ENCODE results near the gene ITIH4. TPM values are rescaled to one million over a fixed set of nuclear protein-coding genes. Genes with fewer than 3 reads are reported as not detected.

ITIH4 gene
- under 0.01 and 1.8 TPM in 2 replicates for total RNA-seq

DNA sequence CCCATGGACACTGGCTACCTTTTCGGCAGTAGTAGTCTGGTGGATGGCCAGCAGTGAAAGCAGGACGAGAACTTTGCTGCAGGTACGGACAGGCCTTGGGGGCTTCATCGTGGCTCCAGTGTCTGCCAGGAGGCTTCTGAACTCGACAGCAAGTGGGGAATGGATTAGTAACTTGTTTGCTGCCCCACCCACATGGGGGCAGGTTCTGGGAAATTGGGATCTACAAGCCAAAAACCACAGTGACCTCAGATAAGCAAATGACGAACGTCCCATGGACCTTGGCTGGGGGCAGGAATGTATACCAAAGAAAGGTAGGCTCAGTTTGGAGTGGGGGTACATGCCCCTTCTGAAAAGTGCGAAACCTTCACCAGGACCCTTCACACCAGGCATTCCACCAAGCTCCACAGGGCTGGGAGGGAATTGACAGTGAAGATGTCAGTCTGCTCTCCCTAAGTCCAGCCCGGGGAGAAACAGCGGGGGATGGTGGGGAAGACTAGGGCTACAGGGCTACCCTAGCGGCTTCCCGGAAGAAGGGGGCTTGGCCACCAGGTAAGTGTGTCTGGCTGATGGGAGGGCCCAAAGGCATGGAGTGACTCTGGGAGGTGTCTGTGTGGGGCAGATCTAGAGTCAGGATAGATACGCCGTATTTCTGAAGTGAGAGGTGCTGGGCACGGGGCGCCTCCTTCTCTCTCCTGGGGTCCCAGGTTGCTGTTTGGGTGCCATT lies at the start of gene ITIH4:
Gene ITIH4 (minus strand): TSS at position 138 of the 724 bp plus-strand sequence. CDS start 30 bp downstream, at position 108.

GRCh38 chr3:52834871-52835501 lies 4.5 kb upstream of the ITIH4 start, which contains the start of gene MUSTN1:
TSS of gene MUSTN1 (minus strand) at chr3:52835019. CDS start at chr3:52834948, 71 bp downstream.

DNA sequence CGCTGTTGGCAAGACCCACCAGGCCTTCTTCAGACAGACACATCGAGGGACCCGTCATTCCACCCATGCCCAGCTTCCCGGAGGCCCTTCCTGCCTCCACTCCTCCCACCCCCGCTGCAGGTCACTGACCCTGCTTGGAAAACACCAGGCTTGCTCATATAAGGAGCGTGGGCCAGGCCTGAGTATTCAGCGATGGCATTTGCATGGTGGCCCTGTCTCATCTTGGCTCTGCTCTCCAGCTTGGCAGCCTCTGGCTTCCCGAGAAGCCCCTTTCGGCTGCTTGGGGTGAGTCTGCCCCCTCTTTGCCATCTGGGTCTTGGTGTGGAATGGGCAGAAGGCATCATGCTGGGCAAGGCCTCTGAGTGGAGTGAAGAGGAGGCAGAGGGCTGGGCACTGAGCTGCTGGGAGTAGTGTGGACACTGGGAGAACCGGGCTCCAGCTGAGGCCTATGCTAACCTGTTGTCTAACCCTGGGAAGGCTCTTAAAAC lies 35.8 kb downstream of the ITIH4 start, which contains the start of gene ITIH3:
Gene ITIH3 (plus strand): TSS at position 185 of the 488 bp plus-strand sequence. CDS start 8 bp downstream, at position 193.

GRCh38 chr3:52777127-52777958 lies 53.1 kb downstream of the ITIH4 start, which contains the start of gene ITIH1:
TSS of gene ITIH1 (plus strand) at chr3:52777599. CDS start at chr3:52777616, 17 bp downstream.

DNA sequence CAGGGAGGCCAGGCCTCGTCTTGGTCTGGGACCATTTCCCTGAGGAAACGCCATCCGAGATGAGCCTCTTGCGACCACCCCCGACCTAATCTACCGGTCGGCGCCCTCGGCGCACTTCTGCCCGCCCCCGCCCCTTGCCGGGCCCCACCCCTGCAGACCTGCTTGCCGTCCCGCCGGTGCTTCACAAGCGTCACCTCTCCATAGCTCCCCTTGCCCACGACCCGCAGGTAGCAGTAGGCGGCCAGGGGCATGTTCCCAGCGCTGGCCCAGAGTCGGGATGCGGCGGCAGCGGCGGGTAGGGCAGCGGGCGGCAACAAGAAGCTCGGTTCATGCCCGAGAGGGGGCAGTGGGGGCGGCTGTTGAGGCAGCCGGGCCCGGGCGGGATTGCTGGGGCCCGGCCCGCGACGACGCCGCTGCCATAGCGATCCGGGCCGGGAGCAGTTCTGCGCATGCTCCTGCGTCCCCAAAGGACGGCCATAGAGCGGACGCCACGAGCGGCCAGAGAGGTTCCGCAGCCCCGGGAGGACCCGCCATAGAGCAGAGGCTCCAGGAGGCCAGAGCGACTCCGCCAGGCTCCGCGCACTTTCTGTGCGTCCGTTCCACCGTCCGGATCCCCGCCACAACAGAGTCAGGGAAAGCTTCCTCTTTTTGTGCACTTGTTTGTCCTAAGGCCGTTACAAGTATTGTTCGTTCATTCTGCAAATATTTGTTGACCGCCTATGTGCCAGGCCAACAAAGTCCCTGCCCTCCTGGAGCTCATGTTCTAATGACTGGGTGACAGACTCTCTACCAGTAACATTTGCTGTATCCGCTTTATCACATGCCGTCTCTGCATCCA lies 59.8 kb downstream of the ITIH4 start, which contains the start of gene NEK4:
Gene NEK4 (minus strand): TSS at position 445 of the 838 bp plus-strand sequence. CDS start 194 bp downstream, at position 251.

Small RNAs within 50 kb of the gene (small RNA-seq; reads per million reads assigned to genes)
- gene MIR8064 (not detected), gene MUSTN1 (not detected)

Other genes starting within 250 kb of the ITIH4 start
- gene PBRM1, start 144.8 kb downstream of the ITIH4 start, total RNA-seq = 52.9 and 75.7 TPM in 2 replicates
- gene GNL3, start 144.6 kb downstream of the ITIH4 start, total RNA-seq = 121 and 159 TPM in 2 replicates
- 68.8 and 81.9 TPM in 2 replicates for gene GLT8D1, start 124.9 kb downstream of the ITIH4 start, total RNA-seq
- gene SPCS1, start 124.6 kb downstream of the ITIH4 start, total RNA-seq = 52.6 and 73.1 TPM in 2 replicates
- 22.4 and 35.4 TPM in 2 replicates for gene NEK4, start 59.7 kb downstream of the ITIH4 start, total RNA-seq
- not detected in 2 replicates for gene ITIH1, start 53.1 kb downstream of the ITIH4 start, total RNA-seq
- not detected in 2 replicates for gene ITIH3, start 35.9 kb downstream of the ITIH4 start, total RNA-seq
- gene MUSTN1, start 4.3 kb upstream of the ITIH4 start, total RNA-seq = not detected in 2 replicates
- gene STIMATE, start 66.9 kb upstream of the ITIH4 start, total RNA-seq = 12.9 and 14.5 TPM in 2 replicates
- 8.8 and 10.6 TPM in 2 replicates for gene SFMBT1, start 215.4 kb upstream of the ITIH4 start, total RNA-seq

All from subcutaneous preadipocyte (primary cell).